Astrocyte (in vitro differentiated cells and primary cell): ENCODE results near the gene KLHL10.

ENCODE experiments used
- EZH2 ChIP-seq: IDR thresholded peaks from 2 replicates; pipeline ENCODE4 v1.6.1; 2012; ENCODE audit warnings: mild to moderate bottlenecking, low read length, inconsistent platforms; ENCODE audit not compliant: insufficient read depth
- TF ChIP-seq, protein P1 (sequence below): IDR thresholded peaks from 2 replicates; pipeline ENCODE4 v1.5.1; 2011; ENCODE audit warnings: low read depth, mild to moderate bottlenecking, inconsistent platforms, low read length, moderate library complexity; ENCODE audit not compliant: insufficient read depth

DNA sequence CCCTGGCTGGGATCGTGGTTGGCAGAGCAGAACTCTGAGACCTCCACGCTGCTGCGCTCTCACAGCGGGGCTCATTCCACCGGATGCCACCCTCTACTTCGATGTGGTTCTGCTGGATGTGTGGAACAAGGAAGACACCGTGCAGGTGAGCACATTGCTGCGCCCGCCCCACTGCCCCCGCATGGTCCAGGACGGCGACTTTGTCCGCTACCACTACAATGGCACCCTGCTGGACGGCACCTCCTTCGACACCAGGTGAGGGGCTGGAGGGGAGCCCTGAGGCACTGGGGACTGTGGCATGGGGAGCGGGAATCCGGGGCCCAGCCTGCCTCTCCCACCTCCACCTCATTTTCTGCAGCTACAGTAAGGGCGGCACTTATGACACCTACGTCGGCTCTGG, 19.6 kb upstream of the KLHL10 start:
- TF ChIP-seq, protein P1, sequence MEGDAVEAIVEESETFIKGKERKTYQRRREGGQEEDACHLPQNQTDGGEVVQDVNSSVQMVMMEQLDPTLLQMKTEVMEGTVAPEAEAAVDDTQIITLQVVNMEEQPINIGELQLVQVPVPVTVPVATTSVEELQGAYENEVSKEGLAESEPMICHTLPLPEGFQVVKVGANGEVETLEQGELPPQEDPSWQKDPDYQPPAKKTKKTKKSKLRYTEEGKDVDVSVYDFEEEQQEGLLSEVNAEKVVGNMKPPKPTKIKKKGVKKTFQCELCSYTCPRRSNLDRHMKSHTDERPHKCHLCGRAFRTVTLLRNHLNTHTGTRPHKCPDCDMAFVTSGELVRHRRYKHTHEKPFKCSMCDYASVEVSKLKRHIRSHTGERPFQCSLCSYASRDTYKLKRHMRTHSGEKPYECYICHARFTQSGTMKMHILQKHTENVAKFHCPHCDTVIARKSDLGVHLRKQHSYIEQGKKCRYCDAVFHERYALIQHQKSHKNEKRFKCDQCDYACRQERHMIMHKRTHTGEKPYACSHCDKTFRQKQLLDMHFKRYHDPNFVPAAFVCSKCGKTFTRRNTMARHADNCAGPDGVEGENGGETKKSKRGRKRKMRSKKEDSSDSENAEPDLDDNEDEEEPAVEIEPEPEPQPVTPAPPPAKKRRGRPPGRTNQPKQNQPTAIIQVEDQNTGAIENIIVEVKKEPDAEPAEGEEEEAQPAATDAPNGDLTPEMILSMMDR, result no peak
- no peak for TF ChIP-seq EZH2
